Measurements from ENCODE around the gene TXK. TPM values are rescaled to one million over a fixed set of nuclear protein-coding genes. Genes with fewer than 3 reads are reported as not detected.

TXK gene
- total RNA-seq, 4 donors from 2014 or later, result 0.81 to 3.4 (median 2.2) TPM

DNA sequence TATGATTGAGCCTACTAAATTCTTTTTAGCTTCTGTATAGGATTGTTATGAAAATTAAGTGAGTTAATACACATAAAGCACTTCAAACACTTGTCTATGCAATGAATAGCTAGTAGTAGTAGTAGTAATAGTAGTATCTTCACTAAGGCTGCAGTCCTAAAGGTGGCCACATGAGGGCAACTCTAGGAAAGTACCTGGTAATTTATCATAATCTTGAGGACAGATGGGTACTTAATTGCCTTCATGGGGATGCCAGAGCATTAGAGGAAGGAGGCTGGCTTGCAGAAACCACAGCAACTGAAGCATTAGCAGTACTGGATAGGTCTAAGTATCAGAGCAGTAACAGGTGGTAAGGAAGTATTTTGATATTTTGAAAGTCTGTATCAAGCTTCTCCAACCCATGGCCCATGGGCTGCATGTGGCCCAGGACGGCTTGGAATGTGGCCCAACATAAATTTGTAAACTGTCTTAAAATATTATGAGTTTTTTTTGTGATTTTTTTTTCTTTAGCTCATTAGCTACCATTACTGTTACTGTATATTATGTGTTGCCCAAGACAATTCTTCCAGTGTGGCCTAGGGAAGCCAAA, 100.1 kb downstream of the TXK start:
- 84 to 90% methylated on average over 1 of the region's 1 CpG for WGBS, 2 donors
- TF ChIP-seq POLR2A (IDR thresholded peaks at IDR 0.05) (no peak), CTCF (IDR thresholded peaks at IDR 0.05) (no peak)
- no peak overlapping the region for H3K4me3 ChIP-seq (ENCODE audit: low read depth, poor library complexity, severe bottlenecking)
- intact Hi-C loops (cut with DNase I; ENCODE audit: low total_unique reads), result no loop called here
- DNase-seq (ENCODE audit: low spot score in 2 of 2), result no peak

GRCh38 chr4:48033412-48033811, 100.6 kb downstream of the TXK start:
- no peak for DNase-seq (ENCODE audit: low spot score in 2 of 2)
- intact Hi-C loops (cut with DNase I; ENCODE audit: low total_unique reads), result no loop called here
- TF ChIP-seq CTCF (IDR thresholded peaks at IDR 0.05), result no peak
- no peak for TF ChIP-seq POLR2A (IDR thresholded peaks at IDR 0.05)
- H3K4me3 ChIP-seq (ENCODE audit: low read depth, poor library complexity, severe bottlenecking), result no peak overlapping the region

GRCh38 chr4:48032721-48033120, 101.3 kb downstream of the TXK start:
- TF ChIP-seq POLR2A (IDR thresholded peaks at IDR 0.05) (no peak), CTCF (IDR thresholded peaks at IDR 0.05) (no peak)
- no peak for DNase-seq (ENCODE audit: low spot score in 2 of 2)
- intact Hi-C loops (cut with DNase I; ENCODE audit: low total_unique reads), result no loop called here

GRCh38 chr4:48031802-48032525, 102.1 kb downstream of the TXK start:
- intact Hi-C loops (cut with DNase I; ENCODE audit: low total_unique reads), result no loop called here
- no peak overlapping the region for H3K4me3 ChIP-seq (ENCODE audit: low read depth, poor library complexity, severe bottlenecking)
- TF ChIP-seq CTCF (IDR thresholded peaks at IDR 0.05), result no peak
- WGBS, 2 donors, result 54 to 59% methylated on average over 12 of the region's 12 CpGs
- DNase-seq (ENCODE audit: low spot score in 2 of 2), result no peak

More at GRCh38 chr4:48032721-48033120, 101.3 kb downstream of the TXK start:
- no peak overlapping the region for H3K4me3 ChIP-seq (ENCODE audit: low read depth, poor library complexity, severe bottlenecking)

DNA sequence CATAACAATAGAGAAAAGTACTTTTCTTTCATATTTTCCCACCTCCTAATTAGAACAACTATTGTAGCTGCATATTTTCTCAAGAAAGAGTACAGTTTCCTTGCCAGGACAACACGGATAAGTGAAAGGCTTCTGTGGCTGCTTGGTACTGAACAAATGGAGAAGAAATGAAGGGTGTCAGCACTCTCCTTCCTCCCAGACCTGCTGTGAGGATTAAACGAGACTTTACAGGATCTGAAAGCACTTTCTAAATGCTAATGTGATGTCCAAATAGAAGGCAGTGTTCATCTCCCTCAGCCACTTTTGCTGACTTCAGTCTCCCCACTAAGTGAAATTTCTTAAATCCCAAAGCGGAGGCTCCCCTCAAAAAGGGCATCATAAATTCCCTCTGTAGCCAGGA, 103.6 kb downstream of the TXK start:
- no peak for DNase-seq (ENCODE audit: low spot score in 2 of 2)
- WGBS, 2 donors, result 63 to 75% methylated on average over 3 of the region's 3 CpGs
- no peak overlapping the region for H3K4me3 ChIP-seq (ENCODE audit: low read depth, poor library complexity, severe bottlenecking)
- no peak for TF ChIP-seq POLR2A (IDR thresholded peaks at IDR 0.05)
- TF ChIP-seq CTCF (IDR thresholded peaks at IDR 0.05), result no peak
- intact Hi-C loops (cut with DNase I; ENCODE audit: low total_unique reads), result no loop called here

- 29 to 65% methylated on average over 2 of the region's 2 CpGs for WGBS, 2 donors
- intact Hi-C loops (cut with DNase I; ENCODE audit: low total_unique reads), result no loop called here
- no peak overlapping the region for H3K4me3 ChIP-seq (ENCODE audit: low read depth, poor library complexity, severe bottlenecking)
- DNase-seq (ENCODE audit: low spot score in 2 of 2), result no peak
- TF ChIP-seq CTCF (IDR thresholded peaks at IDR 0.05) (no peak), POLR2A (IDR thresholded peaks at IDR 0.05) (no peak)
Observed at GRCh38 chr4:48028696-48029095, 105.4 kb downstream of the TXK start.

All from lower leg skin (tissue), 4 donors.